IMR-90 (cell line): ENCODE measurements around the gene POLD4. TPM values are rescaled to one million over a fixed set of nuclear protein-coding genes. Genes with fewer than 3 reads are reported as not detected.

Experiments used
- ATAC-seq: fragments of 200-7000 bp; cut with Tn5 transposase; 2 replicates; pipeline ENCODE4 v1.9.1; 2020; ENCODE audit warnings: low read depth, mild to moderate bottlenecking, moderate library complexity
- BruUV-seq: library from RNA; stranded (reverse); fragments of 400-500 nt; replicated peaks from 2 replicates; lab custom pipeline; 2021; lab: Mats Ljungman, UMichigan
- CTCF ChIA-PET: fragments of 300-600 bp; formaldehyde crosslinking; extraction: SDS; loops from one replicate; lab custom pipeline; 2021; ENCODE audit warnings: antibody characterized with exemption; lab: Yijun Ruan, JAX
- POLR2A ChIA-PET: fragments of 300-600 bp; sonication (Branson Sonifier 250); formaldehyde crosslinking; loops from one replicate; lab custom pipeline; 2022; ENCODE audit warnings: antibody characterized with exemption; ENCODE audit not compliant: unreplicated experiment; lab: Charles Lee
- DNase-seq: peaks from one replicate; pipeline ENCODE4 v3.0.0; 2013
- H2AFZ ChIP-seq: replicated peaks from 2 replicates; pipeline ENCODE3; 2013; ENCODE audit warnings: low read length, mild to moderate bottlenecking; ENCODE audit not compliant: poor library complexity
- H2AK5ac ChIP-seq: 2 replicates; pipeline ENCODE4 v1.6.1; 2013; ENCODE audit warnings: low read depth, low read length, inconsistent platforms
- H2AK9ac ChIP-seq: replicated peaks from 2 replicates; pipeline ENCODE3; 2013; ENCODE audit warnings: mild to moderate bottlenecking, low read depth, low read length, moderate library complexity; ENCODE audit not compliant: poor library complexity
- H2BK120ac ChIP-seq: 2 replicates; pipeline ENCODE4 v1.6.1; 2013; ENCODE audit warnings: low read depth, low read length, inconsistent platforms
- H2BK15ac ChIP-seq: 3 replicates; pipeline ENCODE4 v1.6.1; 2013; ENCODE audit warnings: low read depth, low read length, inconsistent platforms
- H2BK20ac ChIP-seq: 2 replicates; pipeline ENCODE4 v1.6.1; 2013; ENCODE audit warnings: low read depth, mild to moderate bottlenecking, inconsistent platforms, low read length, moderate library complexity
- H2BK5ac ChIP-seq: 2 replicates; pipeline ENCODE4 v1.6.1; 2013; ENCODE audit warnings: mild to moderate bottlenecking, low read depth, low read length, inconsistent platforms; ENCODE audit not compliant: poor library complexity, severe bottlenecking
- H3K14ac ChIP-seq: replicated peaks from 2 replicates; pipeline ENCODE4 v1.6.1; 2013; ENCODE audit warnings: low read depth, low read length, inconsistent platforms
- H3K18ac ChIP-seq: 2 replicates; pipeline ENCODE4 v1.6.1; 2013; ENCODE audit warnings: low read depth, low read length, control low read depth
- H3K23ac ChIP-seq: 2 replicates; pipeline ENCODE4 v1.6.1; 2013; ENCODE audit warnings: low read depth, low read length, inconsistent platforms
- H3K27ac ChIP-seq: 2 replicates; pipeline ENCODE4 v1.5.1; 2013; ENCODE audit warnings: mild to moderate bottlenecking, control low read depth, low read length; ENCODE audit not compliant: insufficient read depth
- H3K27me3 ChIP-seq: 2 replicates; pipeline ENCODE4 v1.6.1; 2013; ENCODE audit warnings: low read length; ENCODE audit not compliant: control insufficient read depth, insufficient read depth
- H3K36me3 ChIP-seq: 2 replicates; pipeline ENCODE4 v1.6.1; 2013; ENCODE audit warnings: low read length, mixed read lengths; ENCODE audit not compliant: control insufficient read depth, insufficient read depth
- H3K4ac ChIP-seq: 2 replicates; pipeline ENCODE4 v1.6.1; 2013; ENCODE audit warnings: low read depth, low read length, inconsistent platforms
- H3K4me1 ChIP-seq: 2 replicates; pipeline ENCODE4 v1.6.1; 2013; ENCODE audit warnings: low read length, mixed read lengths; ENCODE audit not compliant: control insufficient read depth, insufficient read depth
- H3K4me2 ChIP-seq: 2 replicates; pipeline ENCODE4 v1.6.1; 2013; ENCODE audit warnings: low read depth, mild to moderate bottlenecking, control low read depth, low read length, moderate library complexity
- H3K4me3 ChIP-seq: 2 replicates; pipeline ENCODE4 v1.5.1; 2013; ENCODE audit warnings: low read depth, mild to moderate bottlenecking, control low read depth, low read length, moderate library complexity; ENCODE audit not compliant: insufficient read depth
- H3K56ac ChIP-seq: 2 replicates; pipeline ENCODE4 v1.6.1; 2013; ENCODE audit warnings: low read length, inconsistent platforms; ENCODE audit not compliant: insufficient read depth; ENCODE audit errors: extremely low read depth
- H3K79me1 ChIP-seq, 2 experiments: 2 replicates each; pipeline ENCODE4 v1.6.1; 2013; ENCODE audit warnings: low read length in 2 of 2, inconsistent platforms in 1 of 2, low read depth in 1 of 2
- H3K9ac ChIP-seq: 2 replicates; pipeline ENCODE4 v1.6.1; 2013; ENCODE audit warnings: low read depth, low read length, control low read depth
- H3K9me1 ChIP-seq: 2 replicates; pipeline ENCODE4 v1.6.1; 2013; ENCODE audit warnings: low read length, inconsistent platforms; ENCODE audit not compliant: insufficient read depth
- H3K9me3 ChIP-seq: 2 replicates; pipeline ENCODE4 v1.6.1; 2013; ENCODE audit warnings: low read length; ENCODE audit not compliant: control insufficient read depth, insufficient read depth
- H4K20me1 ChIP-seq: 2 replicates; pipeline ENCODE4 v1.6.1; 2013; ENCODE audit warnings: low read length, inconsistent platforms; ENCODE audit not compliant: insufficient read depth
- H4K5ac ChIP-seq: 2 replicates; pipeline ENCODE4 v1.6.1; 2013; ENCODE audit warnings: mild to moderate bottlenecking, low read depth, low read length, control low read depth
- H4K8ac ChIP-seq, 2 experiments: 2 replicates each; pipeline ENCODE4 v1.6.1; 2013; ENCODE audit warnings: low read depth in 2 of 2, low read length in 2 of 2, control low read depth in 1 of 2, inconsistent platforms in 1 of 2
- H4K91ac ChIP-seq: 2 replicates; pipeline ENCODE4 v1.6.1; 2013; ENCODE audit warnings: low read depth, low read length, inconsistent platforms; ENCODE audit not compliant: insufficient read depth
- BHLHE40 ChIP-seq: fragments of 150-350 bp; IDR thresholded peaks from 2 replicates; pipeline ENCODE4 v1.6.1; 2016; ENCODE audit warnings: mild to moderate bottlenecking, low read depth, low read length
- CEBPB ChIP-seq: IDR thresholded peaks from 2 replicates; pipeline ENCODE4 v1.6.1; 2012; ENCODE audit warnings: low read depth, low read length, improper control_type of control experiment
- CHD1 ChIP-seq: IDR thresholded peaks from 2 replicates; pipeline ENCODE4 v1.6.1; 2012; ENCODE audit warnings: low read depth, low read length, improper control_type of control experiment
- CTCF ChIP-seq: conservative IDR thresholded peaks from 2 replicates; pipeline ENCODE4 v1.5.1; 2012; ENCODE audit warnings: mild to moderate bottlenecking, low read depth, low read length, improper control_type of control experiment
- ELK1 ChIP-seq: fragments of 150-350 bp; IDR thresholded peaks from 2 replicates; pipeline ENCODE4 v1.6.1; 2016; ENCODE audit warnings: low read depth, mild to moderate bottlenecking, low read length, moderate library complexity, borderline replicate concordance
- FOS ChIP-seq: fragments of 150-350 bp; IDR thresholded peaks from 2 replicates; pipeline ENCODE4 v1.6.1; 2016; ENCODE audit warnings: low read depth, low read length
- MAFK ChIP-seq: IDR thresholded peaks from 2 replicates; pipeline ENCODE4 v1.6.1; 2012; ENCODE audit warnings: low read depth, low read length, improper control_type of control experiment
- MAZ ChIP-seq: IDR thresholded peaks from 2 replicates; pipeline ENCODE4 v1.6.1; 2012; ENCODE audit warnings: low read depth, mild to moderate bottlenecking, low read length, improper control_type of control experiment, moderate library complexity, borderline replicate concordance
- MXI1 ChIP-seq: IDR thresholded peaks from 2 replicates; pipeline ENCODE4 v1.6.1; 2012; ENCODE audit warnings: low read depth, mild to moderate bottlenecking, low read length, moderate library complexity, borderline replicate concordance
- NFE2L2 ChIP-seq: fragments of 150-350 bp; IDR thresholded peaks from 2 replicates; pipeline ENCODE4 v1.6.1; 2016; ENCODE audit warnings: low read depth, mild to moderate bottlenecking, low read length
- POLR2A ChIP-seq: IDR thresholded peaks from 2 replicates; pipeline ENCODE4 v1.6.1; 2012; ENCODE audit warnings: mild to moderate bottlenecking, low read depth, low read length
- RAD21 ChIP-seq: IDR thresholded peaks from 2 replicates; pipeline ENCODE4 v1.6.1; 2012; ENCODE audit warnings: low read length, improper control_type of control experiment
- RCOR1 ChIP-seq: IDR thresholded peaks from 2 replicates; pipeline ENCODE4 v1.6.1; 2012; ENCODE audit warnings: mild to moderate bottlenecking, low read length, improper control_type of control experiment; ENCODE audit not compliant: insufficient replicate concordance
- RFX5 ChIP-seq: IDR thresholded peaks from 2 replicates; pipeline ENCODE4 v1.8.0; 2012; ENCODE audit warnings: low read depth, mild to moderate bottlenecking, low read length, moderate library complexity
- SMC3 ChIP-seq: fragments of 150-350 bp; IDR thresholded peaks from 2 replicates; pipeline ENCODE4 v1.6.1; 2016; ENCODE audit warnings: low read depth, mild to moderate bottlenecking, antibody characterized with exemption, low read length, moderate library complexity
- WGBS, 2 experiments: methylation state at CpG; one replicate each; pipeline versions ENCODE4 v1.1.5 to v1.1.7; 2013; ENCODE audit warnings: missing lambda C conversion rate in 2 of 2; ENCODE audit not compliant: insufficient read length in 1 of 2; ENCODE audit errors: extremely low coverage in 2 of 2; 5-methylcytosine and 5-hydroxymethylcytosine counted together
- dilution Hi-C: fragments of 300-500 bp; cut with HindIII; formaldehyde crosslinking; loops from one replicate; pipeline ENCODE4 v1.14.3; 2018; ENCODE audit warnings: low sequenced_read_pairs; ENCODE audit not compliant: unreplicated experiment
- in situ Hi-C: fragments of 300-500 bp; cut with MboI; formaldehyde crosslinking; loops from 3 replicates; pipeline ENCODE4 v1.14.3; 2019; ENCODE audit warnings: low sequenced_read_pairs, inconsistent platforms, mixed read lengths
- intact Hi-C: fragments of 100-400 bp; cut with micrococcal nuclease; formaldehyde crosslinking; loops from 2 replicates; pipeline ENCODE4 v1.10.0; 2022
- polyA plus RNA-seq, 3 experiments: library from polyadenylated mRNA; depleted of rRNA; stranded (reverse); fragments of >200 nt; gene quantifications; 2 replicates each; pipeline ENCODE4 v1.2.3, GENCODE V29; 2012; ENCODE audit warnings: low replicate concordance in 1 of 3
- total RNA-seq: library from RNA; depleted of rRNA; stranded (reverse); fragments of >200 nt; gene quantifications from 2 replicates; pipeline ENCODE4 v1.2.3, GENCODE V29; 2012
- TF ChIP-seq, protein P1 (sequence below): fragments of 150-350 bp; IDR thresholded peaks from 2 replicates; pipeline ENCODE4 v1.6.1; 2017; ENCODE audit warnings: mild to moderate bottlenecking, antibody characterized with exemption, low read length, low read depth

POLD4 gene
- total and polyA plus RNA-seq, 2 of the 4 experiments (the other 2 are of a cell fraction) = 46.4 to 133 TPM

DNA sequence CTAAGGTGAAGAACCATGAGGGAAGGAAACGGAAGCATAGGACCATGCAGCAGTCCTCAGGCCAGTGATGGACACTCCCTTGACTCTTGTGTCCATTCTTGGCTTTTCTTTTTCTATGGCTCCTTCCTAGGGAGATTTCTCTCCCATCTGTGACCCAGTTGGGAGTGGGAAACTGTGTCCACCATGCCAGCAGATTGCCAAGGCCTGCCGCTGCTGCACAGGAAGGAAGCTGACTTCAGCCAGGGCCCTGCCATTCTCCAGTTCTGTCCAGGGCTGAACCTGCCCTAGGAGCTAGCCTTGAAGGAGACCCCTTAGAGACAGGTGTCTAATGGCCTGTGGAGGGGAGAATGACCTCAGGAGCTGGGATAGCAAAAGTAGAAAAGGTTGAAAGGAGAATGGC lies 32.7 kb downstream of the POLD4 start:
- ChIA-PET CTCF (interaction anchor here (0.7 kb wide), 2 partner anchors 11 to 62 kb away, joined by 3 read pairs; no protein-coding TSS in a partner anchor), POLR2A (no interaction called here)
- no peak overlapping the region for H3K27ac ChIP-seq
- H4K5ac ChIP-seq = no peak overlapping the region
- intact Hi-C loops = no loop called here
- no TSS peak for BruUV-seq
- H4K91ac ChIP-seq = no peak overlapping the region
- no peak overlapping the region for H3K14ac ChIP-seq
- TF ChIP-seq FOS = no peak
- TF ChIP-seq SMC3 = no peak
- TF ChIP-seq MAFK = no peak
- no peak for TF ChIP-seq RFX5
- TF ChIP-seq CHD1 = no peak
- TF ChIP-seq ELK1 = no peak
- TF ChIP-seq BHLHE40 = no peak
- no peak for TF ChIP-seq MAZ
- TF ChIP-seq, protein P1, sequence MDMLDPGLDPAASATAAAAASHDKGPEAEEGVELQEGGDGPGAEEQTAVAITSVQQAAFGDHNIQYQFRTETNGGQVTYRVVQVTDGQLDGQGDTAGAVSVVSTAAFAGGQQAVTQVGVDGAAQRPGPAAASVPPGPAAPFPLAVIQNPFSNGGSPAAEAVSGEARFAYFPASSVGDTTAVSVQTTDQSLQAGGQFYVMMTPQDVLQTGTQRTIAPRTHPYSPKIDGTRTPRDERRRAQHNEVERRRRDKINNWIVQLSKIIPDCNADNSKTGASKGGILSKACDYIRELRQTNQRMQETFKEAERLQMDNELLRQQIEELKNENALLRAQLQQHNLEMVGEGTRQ = no peak
- no peak for TF ChIP-seq MXI1
- TF ChIP-seq CTCF = no peak
- no peak for TF ChIP-seq RAD21
- no peak for TF ChIP-seq POLR2A
- TF ChIP-seq CEBPB = no peak
- TF ChIP-seq RCOR1 = no peak
- TF ChIP-seq NFE2L2 = no peak
- H3K4me1 ChIP-seq = 0 out of 2 replicates have a peak, but pooled peaks cover 2% of the 10 kb centered on the region
- peaks cover 6% of the 10 kb centered on the region; the same call in 1 of the 2 replicates for H4K20me1 ChIP-seq
- no peak overlapping the region for H3K4ac ChIP-seq
- no peak overlapping the region for H4K8ac ChIP-seq
- no peak overlapping the region for H3K9ac ChIP-seq
- WGBS, 2 experiments = no CpG with 5 or more reads among the region's 2 CpGs
- no peaks in the 10 kb centered on the region for H3K27me3 ChIP-seq
- H3K9me1 ChIP-seq = peaks cover 3% of the 10 kb centered on the region; the same call in 1 of the 2 replicates
- H3K36me3 ChIP-seq = no peaks in the 10 kb centered on the region
- dilution Hi-C loops = no loop called here
- no peak overlapping the region for H3K56ac ChIP-seq
- H2AK5ac ChIP-seq = no peak overlapping the region
- H2BK5ac ChIP-seq = no peak overlapping the region
- no peak overlapping the region for H2BK120ac ChIP-seq
- in situ Hi-C loops = no loop called here
- DNase-seq (no peak), ATAC-seq (no peak)
- H2AK9ac ChIP-seq = no peak overlapping the region
- H3K18ac ChIP-seq = no peak overlapping the region
- H3K4me2 ChIP-seq = no peak overlapping the region
- H3K9me3 ChIP-seq = no peaks in the 10 kb centered on the region
- no peaks in the 10 kb centered on the region; a peak in 1 of 4 replicates for H3K79me1 ChIP-seq
- no peak overlapping the region for H2BK20ac ChIP-seq
- H3K4me3 ChIP-seq = no peak overlapping the region
- no peak overlapping the region for H3K23ac ChIP-seq
- H2AFZ ChIP-seq = no peak overlapping the region
- no peak overlapping the region for H2BK15ac ChIP-seq
